Measurements from ENCODE around the gene LMTK2. TPM values are rescaled to one million over a fixed set of nuclear protein-coding genes. Genes with fewer than 3 reads are reported as not detected.
"Not testable (repeated sequence)": the region's sequence is repeated elsewhere in the genome, so short reads cannot be mapped to it uniquely, and the experiment has no call there.

LMTK2 gene
- total RNA-seq, 1 donor, result 26.4 TPM

DNA sequence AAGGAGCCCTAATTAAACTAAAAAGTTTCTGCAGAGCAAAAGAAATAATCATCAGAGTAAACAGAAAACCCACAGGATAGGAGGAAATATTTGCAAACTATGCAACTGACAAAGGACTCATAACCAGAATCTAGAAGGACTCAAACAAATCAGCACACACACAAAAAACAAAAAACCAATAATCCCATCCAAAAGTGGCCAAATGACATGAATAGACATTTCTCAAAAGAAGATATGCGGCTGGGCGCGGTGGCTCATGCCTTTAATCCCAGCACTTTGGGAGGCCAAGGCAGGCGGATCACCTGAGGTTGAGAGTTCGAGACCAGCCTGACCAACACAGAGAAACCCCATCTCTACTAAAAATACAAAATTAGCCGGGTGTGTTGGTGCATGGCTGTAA, 112.7 kb downstream of the LMTK2 start:
- H3K4me3 ChIP-seq (ENCODE audit: low read length); H3K9me3 ChIP-seq (ENCODE audit: low read depth, low read length); H3K27me3 ChIP-seq (ENCODE audit: insufficient read depth, low read length); H3K4me1 ChIP-seq (ENCODE audit: insufficient read depth, low read length): not testable (repeated sequence)

DNA sequence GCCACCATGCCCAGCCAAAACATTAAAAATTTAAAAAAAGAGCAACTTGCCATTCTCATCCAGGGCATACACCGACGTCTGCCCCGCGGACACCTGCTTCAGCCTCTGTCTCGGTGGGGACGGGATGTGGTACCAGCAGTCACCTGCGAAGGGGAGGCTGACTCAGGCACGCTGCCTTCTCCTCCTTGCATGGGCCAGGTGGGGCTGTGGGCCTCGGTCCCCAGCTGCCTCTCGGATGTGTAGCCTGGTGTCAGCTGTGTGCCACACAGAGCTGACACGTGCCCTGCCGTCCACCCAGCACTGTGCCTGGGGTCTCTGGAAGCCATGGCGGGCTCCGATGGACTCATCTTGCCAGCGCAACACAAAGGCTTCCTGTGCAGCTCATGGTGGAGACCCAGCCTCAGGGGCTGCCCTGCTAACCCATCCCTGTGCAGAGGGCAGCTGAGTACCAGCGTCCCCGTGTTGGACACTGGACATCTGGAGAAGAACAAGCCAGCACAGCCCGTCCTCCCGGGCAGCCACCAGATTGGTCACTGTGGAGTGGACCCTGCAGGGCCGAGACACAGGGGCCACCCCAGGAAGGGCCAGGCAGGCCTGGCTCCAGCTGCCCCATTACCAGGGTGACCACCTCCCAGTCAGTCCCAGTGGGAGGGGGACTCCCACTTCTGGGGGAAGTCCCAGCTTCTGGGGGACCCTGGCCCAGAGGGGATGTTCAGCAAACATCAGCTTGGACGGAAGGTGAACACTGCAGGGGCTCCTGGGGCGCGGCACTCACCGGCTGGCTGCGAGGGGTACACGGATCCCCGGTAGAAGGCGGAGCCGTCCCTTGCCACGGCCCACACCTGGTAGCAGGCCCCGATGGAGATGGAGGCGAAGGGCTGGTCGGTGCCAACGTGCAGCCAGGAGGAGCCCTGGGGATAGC, 115.2 kb downstream of the LMTK2 start:
- H3K27me3 ChIP-seq (ENCODE audit: insufficient read depth, low read length), result no peaks in the 10 kb centered on the region
- H3K9me3 ChIP-seq (ENCODE audit: low read depth, low read length), result no peaks in the 10 kb centered on the region
- no peak overlapping the region for H3K4me3 ChIP-seq (ENCODE audit: low read length)
- peaks cover 9% of the 10 kb centered on the region for H3K4me1 ChIP-seq (ENCODE audit: insufficient read depth, low read length)

DNA sequence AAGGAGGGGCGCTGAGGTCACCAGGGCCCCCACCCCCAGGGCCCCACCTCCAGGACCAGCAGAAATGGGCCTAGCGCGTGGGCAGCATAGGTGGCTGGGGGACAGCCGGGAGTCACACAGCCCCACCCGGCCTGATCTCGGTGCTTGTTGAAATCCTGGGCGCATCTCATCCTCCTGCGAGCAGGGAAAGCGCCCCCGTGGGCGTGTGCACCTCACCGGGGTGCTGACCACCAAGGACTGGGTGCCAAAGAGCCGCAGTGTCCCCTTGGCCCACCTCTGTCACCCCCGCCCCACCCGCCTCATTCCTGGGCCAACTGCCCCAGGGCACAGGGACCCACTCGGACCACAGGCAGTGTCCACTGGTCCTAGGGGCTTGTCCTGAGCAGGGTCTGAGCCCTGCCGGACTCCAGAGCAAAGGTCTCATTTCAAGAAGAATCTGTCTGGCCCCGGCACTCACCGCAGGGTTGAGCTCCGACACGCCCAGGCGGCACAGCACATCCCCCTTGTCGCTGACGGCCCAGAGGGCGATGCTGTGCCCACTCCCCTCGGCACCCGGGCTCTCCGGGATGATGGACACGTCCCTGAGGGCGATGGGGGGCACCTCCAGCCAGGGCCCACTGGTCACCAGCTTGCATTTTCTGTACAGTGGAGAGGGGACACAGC, 116.0 kb downstream of the LMTK2 start:
- Histone ChIP-seq H3K4me1 (ENCODE audit: insufficient read depth, low read length) (peaks cover 8% of the 10 kb centered on the region), H3K4me3 (ENCODE audit: low read length) (no peak overlapping the region), H3K9me3 (ENCODE audit: low read depth, low read length) (no peaks in the 10 kb centered on the region), H3K27me3 (ENCODE audit: insufficient read depth, low read length) (no peaks in the 10 kb centered on the region)

GRCh38 chr7:98223351-98223897, 116.8 kb downstream of the LMTK2 start:
- Histone ChIP-seq H3K27me3 (ENCODE audit: insufficient read depth, low read length) (no peaks in the 10 kb centered on the region), H3K4me3 (ENCODE audit: low read length) (no peak overlapping the region), H3K9me3 (ENCODE audit: low read depth, low read length) (no peaks in the 10 kb centered on the region), H3K4me1 (ENCODE audit: insufficient read depth, low read length) (peaks cover under 1% of the 10 kb centered on the region)

- H3K27me3 ChIP-seq (ENCODE audit: insufficient read depth, low read length), result no peaks in the 10 kb centered on the region
- H3K4me1 ChIP-seq (ENCODE audit: insufficient read depth, low read length), result no peaks in the 10 kb centered on the region
- no peaks in the 10 kb centered on the region for H3K9me3 ChIP-seq (ENCODE audit: low read depth, low read length)
- H3K4me3 ChIP-seq (ENCODE audit: low read length), result no peak overlapping the region
Observed at GRCh38 chr7:98223898-98224700, 117.4 kb downstream of the LMTK2 start.

DNA sequence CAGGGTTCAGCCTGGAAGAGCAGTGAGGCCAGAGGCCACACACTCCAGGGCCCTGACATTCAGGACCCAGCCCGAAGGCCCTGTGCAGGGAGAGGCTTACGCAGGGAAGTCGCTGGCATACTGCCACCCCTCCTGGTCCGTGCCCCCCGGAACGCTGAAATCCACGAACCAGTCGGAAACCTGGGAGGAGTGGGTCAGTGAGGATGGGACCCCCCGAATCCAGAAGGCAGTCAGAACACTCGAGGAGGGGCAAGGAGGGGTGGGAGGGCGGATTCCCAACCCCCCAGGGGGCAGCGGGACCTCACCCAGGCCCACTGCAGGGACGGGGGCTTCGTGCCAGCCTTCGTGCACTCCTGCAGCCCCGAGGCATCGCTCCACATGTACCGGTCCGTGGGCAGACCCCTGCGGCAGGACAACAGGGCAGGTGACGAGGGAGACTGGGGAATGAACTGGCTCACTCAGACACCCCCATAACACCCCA, 118.1 kb downstream of the LMTK2 start:
- Histone ChIP-seq H3K9me3 (ENCODE audit: low read depth, low read length) (no peaks in the 10 kb centered on the region), H3K4me1 (ENCODE audit: insufficient read depth, low read length) (no peaks in the 10 kb centered on the region), H3K27me3 (ENCODE audit: insufficient read depth, low read length) (no peaks in the 10 kb centered on the region), H3K4me3 (ENCODE audit: low read length) (no peak overlapping the region)

GRCh38 chr7:98225913-98226614, 119.4 kb downstream of the LMTK2 start:
- no peaks in the 10 kb centered on the region for H3K27me3 ChIP-seq (ENCODE audit: insufficient read depth, low read length)

GRCh38 chr7:98227939-98228338, 121.3 kb downstream of the LMTK2 start:
- Histone ChIP-seq H3K27me3 (ENCODE audit: insufficient read depth, low read length) (no peaks in the 10 kb centered on the region), H3K4me3 (ENCODE audit: low read length) (no peak overlapping the region), H3K9me3 (ENCODE audit: low read depth, low read length) (no peaks in the 10 kb centered on the region), H3K4me1 (ENCODE audit: insufficient read depth, low read length) (no peaks in the 10 kb centered on the region)

More at GRCh38 chr7:98225913-98226614, 119.4 kb downstream of the LMTK2 start:
- Histone ChIP-seq H3K9me3 (ENCODE audit: low read depth, low read length) (no peaks in the 10 kb centered on the region), H3K4me3 (ENCODE audit: low read length) (no peak overlapping the region), H3K4me1 (ENCODE audit: insufficient read depth, low read length) (no peaks in the 10 kb centered on the region)

GRCh38 chr7:98228801-98229200, 122.1 kb downstream of the LMTK2 start:
- H3K9me3 ChIP-seq (ENCODE audit: low read depth, low read length), result no peaks in the 10 kb centered on the region
- no peaks in the 10 kb centered on the region for H3K4me1 ChIP-seq (ENCODE audit: insufficient read depth, low read length)
- H3K27me3 ChIP-seq (ENCODE audit: insufficient read depth, low read length), result no peaks in the 10 kb centered on the region
- H3K4me3 ChIP-seq (ENCODE audit: low read length), result no peak overlapping the region

GRCh38 chr7:98229441-98229840, 122.8 kb downstream of the LMTK2 start:
- no peaks in the 10 kb centered on the region for H3K4me1 ChIP-seq (ENCODE audit: insufficient read depth, low read length)
- no peaks in the 10 kb centered on the region for H3K27me3 ChIP-seq (ENCODE audit: insufficient read depth, low read length)
- H3K9me3 ChIP-seq (ENCODE audit: low read depth, low read length), result no peaks in the 10 kb centered on the region
- H3K4me3 ChIP-seq (ENCODE audit: low read length), result no peak overlapping the region

- Histone ChIP-seq H3K4me1 (ENCODE audit: insufficient read depth, low read length) (no peaks in the 10 kb centered on the region), H3K27me3 (ENCODE audit: insufficient read depth, low read length) (no peaks in the 10 kb centered on the region), H3K9me3 (ENCODE audit: low read depth, low read length) (no peaks in the 10 kb centered on the region), H3K4me3 (ENCODE audit: low read length) (no peak overlapping the region)
Observed at GRCh38 chr7:98229991-98230745, 123.5 kb downstream of the LMTK2 start.

DNA sequence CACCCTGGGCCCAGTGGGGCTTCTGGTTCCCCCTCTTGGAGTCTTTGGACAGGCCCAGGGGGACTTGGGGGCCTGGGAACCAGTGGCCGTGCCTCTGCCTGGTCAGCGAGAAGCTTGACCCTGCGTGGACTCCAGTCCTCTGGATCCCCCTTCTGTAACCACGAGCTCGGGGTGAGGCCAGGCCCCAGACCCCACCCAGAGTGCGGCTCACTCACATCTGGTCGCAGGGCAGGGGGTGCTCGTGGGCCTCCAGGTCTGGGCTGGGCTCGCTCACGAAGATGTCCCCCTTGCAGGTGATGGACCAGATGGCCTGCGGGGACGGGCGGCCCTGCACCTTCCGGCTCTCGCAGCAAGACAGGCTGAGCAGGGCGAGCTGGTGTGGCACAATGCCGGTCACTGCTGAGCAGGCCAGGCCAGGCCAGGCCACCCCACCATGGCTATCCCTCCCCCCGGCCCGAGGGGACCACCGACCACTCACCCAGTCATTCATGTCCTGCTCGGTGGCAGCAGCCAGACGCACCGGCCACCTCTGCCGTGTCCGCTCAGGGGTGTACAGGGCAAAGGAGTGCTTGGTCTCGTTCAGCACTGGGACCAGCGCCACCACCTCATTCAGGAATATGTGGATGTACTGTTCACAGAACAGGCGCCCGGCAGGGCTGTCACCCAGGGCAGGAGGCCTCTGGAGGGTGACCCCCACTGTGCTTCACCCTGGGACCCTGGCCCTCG, 124.2 kb downstream of the LMTK2 start:
- Histone ChIP-seq H3K27me3 (ENCODE audit: insufficient read depth, low read length) (no peaks in the 10 kb centered on the region), H3K9me3 (ENCODE audit: low read depth, low read length) (no peaks in the 10 kb centered on the region), H3K4me1 (ENCODE audit: insufficient read depth, low read length) (no peaks in the 10 kb centered on the region), H3K4me3 (ENCODE audit: low read length) (no peak overlapping the region)

- H3K27me3 ChIP-seq (ENCODE audit: insufficient read depth, low read length), result no peaks in the 10 kb centered on the region
- H3K4me1 ChIP-seq (ENCODE audit: insufficient read depth, low read length), result no peaks in the 10 kb centered on the region
- no peaks in the 10 kb centered on the region for H3K9me3 ChIP-seq (ENCODE audit: low read depth, low read length)
- no peak overlapping the region for H3K4me3 ChIP-seq (ENCODE audit: low read length)
Observed at GRCh38 chr7:98231493-98232262, 125.0 kb downstream of the LMTK2 start.

All from mononuclear cell (primary cell).